ENCODE data around the gene OXSR1.
"Not testable (repeated sequence)": the region's sequence is repeated elsewhere in the genome, so short reads cannot be mapped to it uniquely, and the experiment has no call there.

The OXSR1 gene

GRCh38 chr3:38169027-38169317, 3.6 kb downstream of the OXSR1 start:
- no peak for DNase-seq

GRCh38 chr3:38170722-38171121, 5.4 kb downstream of the OXSR1 start:
- DNase-seq: no peak

- DNase-seq: no peak
Observed at GRCh38 chr3:38171622-38172021, 6.3 kb downstream of the OXSR1 start.

- DNase-seq: no peak
Observed at GRCh38 chr3:38173834-38174418, 8.6 kb downstream of the OXSR1 start.

- no peak for DNase-seq
Observed at GRCh38 chr3:38177181-38177580, 11.8 kb downstream of the OXSR1 start.

- no peak for DNase-seq
Observed at GRCh38 chr3:38186781-38187180, 21.4 kb downstream of the OXSR1 start.

GRCh38 chr3:38190481-38190881, 25.1 kb downstream of the OXSR1 start:
- DNase-seq: no peak

- DNase-seq: not testable (repeated sequence)
Observed at GRCh38 chr3:38202931-38203330, 37.6 kb downstream of the OXSR1 start.

GRCh38 chr3:38203690-38204089, 38.4 kb downstream of the OXSR1 start:
- DNase-seq: no peak

GRCh38 chr3:38204599-38205471, 39.5 kb downstream of the OXSR1 start:
- no peak for DNase-seq

- DNase-seq: no peak
Observed at GRCh38 chr3:38205472-38205805, 40.1 kb downstream of the OXSR1 start.

- DNase-seq: no peak
Observed at GRCh38 chr3:38207254-38208003, 42.1 kb downstream of the OXSR1 start.

- DNase-seq: no peak
Observed at GRCh38 chr3:38210141-38210757, 44.9 kb downstream of the OXSR1 start.

GRCh38 chr3:38212141-38212540, 46.8 kb downstream of the OXSR1 start:
- no peak for DNase-seq

GRCh38 chr3:38214560-38214959, 49.2 kb downstream of the OXSR1 start:
- no peak for DNase-seq

GRCh38 chr3:38219609-38220197, 54.4 kb downstream of the OXSR1 start:
- DNase-seq: no peak

GRCh38 chr3:38221005-38221404, 55.7 kb downstream of the OXSR1 start:
- DNase-seq: no peak

GRCh38 chr3:38222032-38222634, 56.8 kb downstream of the OXSR1 start:
- DNase-seq: no peak

- no peak for DNase-seq
Observed at GRCh38 chr3:38224357-38224756, 59.0 kb downstream of the OXSR1 start.

GRCh38 chr3:38226273-38226672, 60.9 kb downstream of the OXSR1 start:
- no peak for DNase-seq

GRCh38 chr3:38227989-38228388, 62.7 kb downstream of the OXSR1 start:
- DNase-seq: no peak

GRCh38 chr3:38229036-38229435, 63.7 kb downstream of the OXSR1 start:
- no peak for DNase-seq

GRCh38 chr3:38232701-38233100, 67.4 kb downstream of the OXSR1 start:
- no peak for DNase-seq
